CD14-positive monocyte (primary cell): ENCODE measurements around the gene SLC9A9. TPM values are rescaled to one million over a fixed set of nuclear protein-coding genes. Genes with fewer than 3 reads are reported as not detected.

Source experiments
- DNase-seq, 3 donors: peaks; one replicate each; pipeline ENCODE4 v3.0.0-alpha.2; 2011 to 2022
- H2AFZ ChIP-seq: 2 replicates; pipeline ENCODE4 v1.6.0; 2012; ENCODE audit warnings: mild to moderate bottlenecking, low read depth, low read length, inconsistent platforms; ENCODE audit not compliant: insufficient read depth, poor library complexity, severe bottlenecking
- H3K27ac ChIP-seq, 2 donors: 1 replicate in 1 of 2; 2 replicates in 1 of 2; pipeline ENCODE4 v1.5.1; 2012 to 2013; ENCODE audit warnings: low read length in 2 of 2, control low read depth in 1 of 2, inconsistent platforms in 1 of 2, low read depth in 1 of 2, mild to moderate bottlenecking in 1 of 2
- H3K27me3 ChIP-seq, 2 donors: one replicate each; pipeline versions ENCODE4 v1.6.0 to v1.6.1; 2011 to 2013; ENCODE audit warnings: low read length in 2 of 2; ENCODE audit not compliant: control insufficient read depth in 2 of 2, insufficient read depth in 2 of 2
- H3K36me3 ChIP-seq, 2 donors: replicated peaks in 1 of 2; 1 replicate in 1 of 2; 2 replicates in 1 of 2; pipeline versions ENCODE4 v1.5.1 to v1.6.1; 2012 to 2013; ENCODE audit warnings: low read length in 2 of 2, control low read depth in 1 of 2, inconsistent platforms in 1 of 2, mild to moderate bottlenecking in 1 of 2; ENCODE audit not compliant: insufficient read depth in 2 of 2, control insufficient read depth in 1 of 2
- H3K4me1 ChIP-seq, 2 donors: 1 replicate in 1 of 2; 2 replicates in 1 of 2; pipeline versions ENCODE4 v1.5.1 to v1.6.1; 2012 to 2013; ENCODE audit warnings: low read length in 2 of 2, control low read depth in 1 of 2, inconsistent platforms in 1 of 2, mild to moderate bottlenecking in 1 of 2, moderate library complexity in 1 of 2; ENCODE audit not compliant: insufficient read depth in 2 of 2, control insufficient read depth in 1 of 2
- H3K4me2 ChIP-seq: replicated peaks from 2 replicates; pipeline ENCODE3; 2012; ENCODE audit warnings: low read length, moderate library complexity, mild to moderate bottlenecking; ENCODE audit not compliant: poor library complexity, severe bottlenecking; ENCODE audit errors: extremely low read depth
- H3K4me3 ChIP-seq, 3 experiments: fragments of 200-600 bp in 1 of 3; sonication (generic) in 1 of 3; replicated peaks in 1 of 3; 1 replicate in 2 of 3; 2 replicates in 1 of 3; pipeline ENCODE4 v1.5.1; 2011 to 2013; ENCODE audit warnings: low read length in 3 of 3, mild to moderate bottlenecking in 3 of 3, control low read depth in 2 of 3, low read depth in 2 of 3, inconsistent platforms in 1 of 3, moderate library complexity in 1 of 3
- H3K79me2 ChIP-seq: 2 replicates; pipeline ENCODE4 v1.6.0; 2012; ENCODE audit warnings: mild to moderate bottlenecking, control low read depth, inconsistent platforms, low read length, moderate library complexity; ENCODE audit not compliant: insufficient read depth
- H3K9ac ChIP-seq: 2 replicates; pipeline ENCODE4 v1.6.0; 2017; ENCODE audit warnings: low read length, mild to moderate bottlenecking; ENCODE audit not compliant: insufficient read depth, poor library complexity, severe bottlenecking
- H3K9me3 ChIP-seq, 2 donors: replicated peaks in 1 of 2; 1 replicate in 1 of 2; 2 replicates in 1 of 2; pipeline versions ENCODE4 v1.5.1 to v1.6.1; 2012 to 2013; ENCODE audit warnings: low read length in 2 of 2, control low read depth in 1 of 2; ENCODE audit not compliant: control insufficient read depth in 1 of 2, insufficient read depth in 1 of 2
- H4K20me1 ChIP-seq: 2 replicates; pipeline ENCODE4 v1.6.0; 2012; ENCODE audit warnings: mild to moderate bottlenecking, low read length, control low read depth, moderate library complexity; ENCODE audit not compliant: insufficient read depth
- H3K27ac Mint-ChIP-seq, 7 donors: one replicate each; pipeline ENCODE4 v1.8.0; 2020; ENCODE audit warnings: mild to moderate bottlenecking in 7 of 7, mixed read lengths in 7 of 7, moderate library complexity in 6 of 7, inconsistent platforms in 2 of 7
- H3K27me3 Mint-ChIP-seq, 3 donors: one replicate each; pipeline ENCODE4 v1.8.0; 2021 to 2022; ENCODE audit warnings: low read depth in 3 of 3, mild to moderate bottlenecking in 3 of 3, mixed read lengths in 3 of 3, moderate library complexity in 3 of 3, inconsistent platforms in 1 of 3
- H3K36me3 Mint-ChIP-seq, 2 donors: one replicate each; pipeline ENCODE4 v1.8.0; 2020; ENCODE audit warnings: mixed read lengths in 2 of 2, inconsistent platforms in 1 of 2, mild to moderate bottlenecking in 1 of 2
- H3K4me1 Mint-ChIP-seq: one replicate; pipeline ENCODE4 v1.8.0; 2020; ENCODE audit warnings: mild to moderate bottlenecking, mixed read lengths
- H3K4me3 Mint-ChIP-seq, 2 donors: one replicate each; pipeline ENCODE4 v1.8.0; 2020; ENCODE audit warnings: mild to moderate bottlenecking in 2 of 2, mixed read lengths in 2 of 2, moderate library complexity in 1 of 2
- H3K9me3 Mint-ChIP-seq, 7 donors: one replicate each; pipeline ENCODE4 v1.8.0; 2020 to 2022; ENCODE audit warnings: mixed read lengths in 7 of 7, mild to moderate bottlenecking in 6 of 7, moderate library complexity in 6 of 7, inconsistent platforms in 2 of 7
- WGBS: methylation state at CpG from one replicate; pipeline ENCODE4 v1.1.5; 2013; ENCODE audit warnings: missing lambda C conversion rate; ENCODE audit not compliant: insufficient coverage; 5-methylcytosine and 5-hydroxymethylcytosine counted together
- intact Hi-C, 2 donors: fragments of 100-400 bp; cut with micrococcal nuclease; formaldehyde crosslinking; loops; one replicate each; pipeline versions ENCODE4 v1.15.0 to v1.15.1; 2023
- polyA plus RNA-seq, 3 donors: library from polyadenylated mRNA; depleted of rRNA in 1 of 3; unstranded in 2 of 3; stranded (reverse) in 1 of 3; fragments of 300-500 nt in 2 of 3; fragments of >200 nt in 1 of 3; fragmentation: Illumina TruSeq in 2 of 3; gene quantifications; 1 replicate in 2 of 3; 2 replicates in 1 of 3; pipeline ENCODE4 v1.2.3, GENCODE V29; 2012 to 2021
- TF ChIP-seq, protein P1 (sequence below): fragments of 200-600 bp; IDR thresholded peaks from one replicate; pipeline ENCODE4 v1.8.0; 2022; ENCODE audit warnings: antibody characterized with exemption, mild to moderate bottlenecking

SLC9A9 gene
- polyA plus RNA-seq, 3 donors, result 14.1 to 32.8 (median 27.0) TPM

- peak overlapping the region in 4 of 7 donors; percentile 40 to 77 (median 70) for H3K27ac Mint-ChIP-seq
- intact Hi-C loops, result no loop called here
Measured at GRCh38 chr3:143472731-143473523, 375.3 kb downstream of the SLC9A9 start.

DNA sequence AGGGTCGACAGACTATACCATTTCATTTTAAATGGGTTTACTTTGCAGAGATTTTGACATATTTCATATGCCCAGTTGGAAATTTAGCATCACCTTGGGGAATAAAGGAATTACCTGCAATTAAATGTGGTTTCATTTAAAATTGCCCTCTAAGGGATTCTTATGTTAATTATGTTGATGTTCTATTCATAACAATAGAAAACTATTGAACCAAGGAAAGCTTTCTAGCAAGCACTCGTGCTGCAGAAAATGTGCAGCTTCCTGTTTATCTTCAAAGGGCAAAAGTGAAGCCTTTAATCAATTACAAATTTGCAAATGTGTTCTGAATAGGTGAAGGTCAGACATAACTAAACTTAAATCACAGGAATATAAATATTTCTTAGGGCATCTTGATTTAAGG lies 376.6 kb downstream of the SLC9A9 start:
- Histone ChIP-seq H3K36me3 (peaks cover 2 to 4% of the 10 kb centered on the region in 2 donors), H4K20me1 (no peaks in the 10 kb centered on the region), H3K9me3 (no peaks in the 10 kb centered on the region), H3K4me1 (peaks cover 7 to 9% of the 10 kb centered on the region in 2 donors), H2AFZ (no peak overlapping the region), H3K9ac (no peak overlapping the region), H3K4me2 (no peak overlapping the region), H3K27me3 (no peaks in the 10 kb centered on the region), H3K27ac (no peak overlapping the region), H3K4me3 (no peak overlapping the region), H3K79me2 (no peaks in the 10 kb centered on the region)
- Mint-ChIP-seq H3K36me3 (peaks cover 12 to 13% of the 10 kb centered on the region in 2 donors), H3K27me3 (peaks cover 0 to 1% (median 1%) of the 10 kb centered on the region in 3 donors), H3K4me3 (no peak overlapping the region), H3K9me3 (peaks cover 0 to 6% (median 0%) of the 10 kb centered on the region in 7 donors), H3K4me1 (no peaks in the 10 kb centered on the region), H3K27ac (no peak overlapping the region)
- no CpG with 5 or more reads among the region's 2 CpGs for WGBS
- TF ChIP-seq, protein P1, sequence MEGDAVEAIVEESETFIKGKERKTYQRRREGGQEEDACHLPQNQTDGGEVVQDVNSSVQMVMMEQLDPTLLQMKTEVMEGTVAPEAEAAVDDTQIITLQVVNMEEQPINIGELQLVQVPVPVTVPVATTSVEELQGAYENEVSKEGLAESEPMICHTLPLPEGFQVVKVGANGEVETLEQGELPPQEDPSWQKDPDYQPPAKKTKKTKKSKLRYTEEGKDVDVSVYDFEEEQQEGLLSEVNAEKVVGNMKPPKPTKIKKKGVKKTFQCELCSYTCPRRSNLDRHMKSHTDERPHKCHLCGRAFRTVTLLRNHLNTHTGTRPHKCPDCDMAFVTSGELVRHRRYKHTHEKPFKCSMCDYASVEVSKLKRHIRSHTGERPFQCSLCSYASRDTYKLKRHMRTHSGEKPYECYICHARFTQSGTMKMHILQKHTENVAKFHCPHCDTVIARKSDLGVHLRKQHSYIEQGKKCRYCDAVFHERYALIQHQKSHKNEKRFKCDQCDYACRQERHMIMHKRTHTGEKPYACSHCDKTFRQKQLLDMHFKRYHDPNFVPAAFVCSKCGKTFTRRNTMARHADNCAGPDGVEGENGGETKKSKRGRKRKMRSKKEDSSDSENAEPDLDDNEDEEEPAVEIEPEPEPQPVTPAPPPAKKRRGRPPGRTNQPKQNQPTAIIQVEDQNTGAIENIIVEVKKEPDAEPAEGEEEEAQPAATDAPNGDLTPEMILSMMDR, result no peak
- DNase-seq, result no peak
- intact Hi-C loops, result no loop called here

More at GRCh38 chr3:143472731-143473523, 375.3 kb downstream of the SLC9A9 start:
- no peak overlapping the region for H3K4me2 ChIP-seq
- Mint-ChIP-seq H3K4me3 (no peak overlapping the region), H3K9me3 (peaks cover 0 to 6% (median 0%) of the 10 kb centered on the region in 7 donors), H3K4me1 (peaks cover 2% of the 10 kb centered on the region), H3K36me3 (peaks cover 7 to 15% of the 10 kb centered on the region in 2 donors), H3K27me3 (peaks cover 0 to 1% (median 1%) of the 10 kb centered on the region in 3 donors)
- peak; percentile 19 to 48 (median 33) for DNase-seq
- H2AFZ ChIP-seq, result no peak overlapping the region
- no peak overlapping the region for H3K4me3 ChIP-seq
- TF ChIP-seq, protein P1, result no peak
- H3K4me1 ChIP-seq, result peaks cover 7 to 9% of the 10 kb centered on the region in 2 donors
- H3K9ac ChIP-seq, result no peak overlapping the region
- WGBS, result 83% methylated on average over 6 of the region's 7 CpGs
- no peaks in the 10 kb centered on the region for H3K36me3 ChIP-seq
- H3K27ac ChIP-seq, result peak overlapping the region in 1 of 2 donors; percentile 35
- no peaks in the 10 kb centered on the region for H3K79me2 ChIP-seq
- H3K27me3 ChIP-seq, result no peaks in the 10 kb centered on the region
- H4K20me1 ChIP-seq, result no peaks in the 10 kb centered on the region
- no peaks in the 10 kb centered on the region for H3K9me3 ChIP-seq
